ENCODE data around the gene SLC6A13.

DNA sequence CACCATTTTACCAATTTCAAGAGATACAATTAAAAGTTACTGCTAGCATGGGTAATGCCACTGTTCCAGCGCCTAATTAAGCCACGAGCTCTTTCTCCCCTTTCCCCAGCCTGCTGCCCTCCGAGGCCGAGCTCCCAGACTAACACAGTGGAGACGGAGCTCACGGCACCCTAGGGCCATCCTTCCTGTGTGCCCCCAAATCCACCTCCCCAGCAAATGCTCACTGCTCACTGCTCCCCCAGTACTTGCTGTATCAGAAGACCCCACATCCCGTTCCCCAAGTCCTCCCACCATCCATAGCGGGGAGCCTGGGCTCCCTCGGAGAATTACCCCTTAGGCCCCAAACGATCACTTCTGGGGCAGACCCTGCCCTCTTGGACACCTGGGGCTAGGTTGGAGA, 91.4 kb downstream of the SLC6A13 start:
- TF ChIP-seq, protein P1, sequence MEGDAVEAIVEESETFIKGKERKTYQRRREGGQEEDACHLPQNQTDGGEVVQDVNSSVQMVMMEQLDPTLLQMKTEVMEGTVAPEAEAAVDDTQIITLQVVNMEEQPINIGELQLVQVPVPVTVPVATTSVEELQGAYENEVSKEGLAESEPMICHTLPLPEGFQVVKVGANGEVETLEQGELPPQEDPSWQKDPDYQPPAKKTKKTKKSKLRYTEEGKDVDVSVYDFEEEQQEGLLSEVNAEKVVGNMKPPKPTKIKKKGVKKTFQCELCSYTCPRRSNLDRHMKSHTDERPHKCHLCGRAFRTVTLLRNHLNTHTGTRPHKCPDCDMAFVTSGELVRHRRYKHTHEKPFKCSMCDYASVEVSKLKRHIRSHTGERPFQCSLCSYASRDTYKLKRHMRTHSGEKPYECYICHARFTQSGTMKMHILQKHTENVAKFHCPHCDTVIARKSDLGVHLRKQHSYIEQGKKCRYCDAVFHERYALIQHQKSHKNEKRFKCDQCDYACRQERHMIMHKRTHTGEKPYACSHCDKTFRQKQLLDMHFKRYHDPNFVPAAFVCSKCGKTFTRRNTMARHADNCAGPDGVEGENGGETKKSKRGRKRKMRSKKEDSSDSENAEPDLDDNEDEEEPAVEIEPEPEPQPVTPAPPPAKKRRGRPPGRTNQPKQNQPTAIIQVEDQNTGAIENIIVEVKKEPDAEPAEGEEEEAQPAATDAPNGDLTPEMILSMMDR (IDR thresholded peaks at IDR 0.05; ENCODE audit: low read depth, low read length), result no peak
- TF ChIP-seq POLR2A (IDR thresholded peaks at IDR 0.05; ENCODE audit: extremely low read depth, insufficient read length) (no peak), MYC (IDR thresholded peaks at IDR 0.05; ENCODE audit: low read depth, low read length) (no peak)
- TF ChIP-seq, protein P2, sequence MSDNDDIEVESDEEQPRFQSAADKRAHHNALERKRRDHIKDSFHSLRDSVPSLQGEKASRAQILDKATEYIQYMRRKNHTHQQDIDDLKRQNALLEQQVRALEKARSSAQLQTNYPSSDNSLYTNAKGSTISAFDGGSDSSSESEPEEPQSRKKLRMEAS (IDR thresholded peaks at IDR 0.05; ENCODE audit: low read depth, low read length), result no peak
